Measurements from ENCODE around the gene PRR33.

GRCh38 chr11:1862588-1863351 is 28.9 kb downstream of the PRR33 start:
- no peak for TF ChIP-seq EZH2phosphoT487 (IDR thresholded peaks at IDR 0.05; ENCODE audit: low read depth)
- TF ChIP-seq CTCF (IDR thresholded peaks at IDR 0.05; ENCODE audit: low read depth, low read length): no peak

Measured in OCI-LY3 (cell line).